Stomach (tissue), 9 donors: ENCODE results near the gene IREB2. TPM values are rescaled to one million over a fixed set of nuclear protein-coding genes. Genes with fewer than 3 reads are reported as not detected.
"Not testable (repeated sequence)": the region's sequence is repeated elsewhere in the genome, so short reads cannot be mapped to it uniquely, and the experiment has no call there.

Source experiments
- DNase-seq, 2 donors: peaks; one replicate each; pipeline versions ENCODE4 v3.0.0 to v3.0.0-alpha.2; 2013 to 2019
- H3K27ac ChIP-seq, 5 donors: fragments of 200-600 bp in 4 of 5; sonication (generic) in 4 of 5; one replicate each; pipeline ENCODE4 v1.5.1; 2013 to 2019; ENCODE audit warnings: mild to moderate bottlenecking in 1 of 5, moderate library complexity in 1 of 5
- H3K27me3 ChIP-seq, 3 donors: fragments of 200-600 bp; sonication (generic); one replicate each; pipeline ENCODE4 v1.5.1; 2017 to 2019; ENCODE audit warnings: mixed run types in 1 of 3
- H3K36me3 ChIP-seq, 4 donors: fragments of 200-600 bp; sonication (generic); 1 replicate in 3 of 4; 2 replicates in 1 of 4; pipeline ENCODE4 v1.5.1; 2016 to 2019
- H3K4me1 ChIP-seq, 4 donors: fragments of 200-600 bp; sonication (generic); one replicate each; pipeline ENCODE4 v1.5.1; 2016 to 2019
- H3K4me3 ChIP-seq, 4 donors: fragments of 200-600 bp; sonication (generic) in 3 of 4; one replicate each; pipeline ENCODE4 v1.5.1; 2016 to 2019; ENCODE audit warnings: mild to moderate bottlenecking in 1 of 4
- H3K9me3 ChIP-seq, 4 donors: fragments of 200-600 bp; sonication (generic); one replicate each; pipeline ENCODE4 v1.5.1; 2016 to 2019
- CTCF ChIP-seq, 7 experiments: fragments of 450-650 bp in 4 of 7; fragments of 200-600 bp in 3 of 7; sonication (generic) in 3 of 7; IDR thresholded peaks; one replicate each; pipeline ENCODE4 v1.5.1; 2016 to 2019; ENCODE audit warnings: antibody characterized with exemption in 7 of 7, control low read depth in 2 of 7, mild to moderate bottlenecking in 1 of 7
- EP300 ChIP-seq: sonication (generic); formaldehyde crosslinking; IDR thresholded peaks from one replicate; pipeline ENCODE4 v1.6.1; 2017; ENCODE audit warnings: antibody characterized with exemption
- POLR2A ChIP-seq, 4 donors: fragments of 450-650 bp; IDR thresholded peaks; one replicate each; pipeline ENCODE4 v1.6.1; 2016; ENCODE audit warnings: antibody characterized with exemption in 4 of 4, control low read depth in 2 of 4, mild to moderate bottlenecking in 1 of 4, moderate library complexity in 1 of 4
- POLR2AphosphoS5 ChIP-seq, 3 donors: sonication (generic); formaldehyde crosslinking; IDR thresholded peaks; one replicate each; pipeline ENCODE4 v1.6.1; 2016; ENCODE audit warnings: antibody characterized with exemption in 3 of 3
- WGBS, 5 donors: extraction: QIAGEN DNeasy Blood & Tissue Kit in 3 of 5; methylation state at CpG; one replicate each; pipeline versions ENCODE4 v1.1.5 to v1.1.7; 2013 to 2018; 5-methylcytosine and 5-hydroxymethylcytosine counted together
- intact Hi-C: fragments of 100-400 bp; cut with DNase I; formaldehyde crosslinking; loops from one replicate; pipeline ENCODE4 v1.15.1; 2023; ENCODE audit warnings: low total_unique reads
- polyA plus RNA-seq, 3 donors: library from polyadenylated mRNA; stranded (reverse); fragments of 200-250 nt; gene quantifications; one replicate each; pipeline ENCODE4 v1.2.3, GENCODE V29; 2013
- total RNA-seq, 5 donors: library from RNA; depleted of rRNA; stranded (reverse); fragments of >200 nt; gene quantifications; one replicate each; pipeline versions ENCODE4 v1.1.0 to v1.2.3, GENCODE V29; 2014 to 2016
- donor health status: healthy with polysubstance abuse.
- donor health status: Bipolar disorder and iron deficiency.
- donor health status: healthy.

IREB2 gene
- total and polyA plus RNA-seq, 8 donors: 7.0 to 248 (median 67.5) TPM

- Histone ChIP-seq H3K27ac (peak within 1 kb of the TSS; percentile 73 to 80 (median 75)), H3K36me3 (peaks cover 0 to under 1% (median 0%) of the 10 kb centered on the region in 4 donors), H3K4me3 (peak within 1 kb of the TSS; percentile 73 to 85 (median 77)), H3K9me3 (no peaks in the 10 kb centered on the region), H3K4me1 (peaks cover 5 to 19% (median 13%) of the 10 kb centered on the region in 4 donors), H3K27me3 (peaks cover 0 to 3% (median 0%) of the 10 kb centered on the region in 3 donors)
- WGBS, 5 donors: 1 to 2% (median 1%) methylated on average over 37 to 63 of the region's 63 CpGs
- TF ChIP-seq EP300: no peak
- TF ChIP-seq CTCF (IDR thresholded peaks at IDR 0.05): peak in 1 of 7 experiments; percentile 20
- peak in 2 of 3 donors; percentile 50 to 59 for TF ChIP-seq POLR2AphosphoS5 (IDR thresholded peaks at IDR 0.05)
- TF ChIP-seq POLR2A (IDR thresholded peaks at IDR 0.05): no peak
- intact Hi-C loops: no loop called here
- peak; percentile 93 to 98 for DNase-seq
Measured at GRCh38 chr15:78506971-78507830, 69.2 kb downstream of the IREB2 start, which contains the start of gene HYKK. Gene HYKK (plus strand): TSS chr15:78507577. CDS start chr15:78513089, 5,512 bp downstream.

DNA sequence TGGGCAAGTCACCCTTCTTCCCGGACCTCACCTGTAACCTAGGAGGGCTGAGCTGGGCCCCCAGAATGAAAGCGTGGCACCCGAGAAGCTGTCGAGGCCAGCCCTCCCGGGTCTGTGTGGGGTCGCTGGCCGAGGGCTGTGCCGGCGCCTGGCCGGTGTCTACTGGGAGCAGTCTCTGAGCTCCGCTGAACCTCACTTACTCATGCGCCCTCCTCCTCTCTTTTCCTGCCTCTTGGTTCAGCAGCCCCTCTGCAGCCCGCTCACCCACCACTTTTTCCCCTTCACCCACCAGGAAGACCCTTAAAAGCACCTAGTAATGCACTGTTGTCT, 69.8 kb downstream of the IREB2 start:
- peak overlapping the region; percentile 73 to 80 (median 75) for H3K27ac ChIP-seq
- no peaks in the 10 kb centered on the region for H3K9me3 ChIP-seq
- peak overlapping the region; percentile 73 to 85 (median 77) for H3K4me3 ChIP-seq
- intact Hi-C loops: no loop called here
- 1 to 3% (median 1%) methylated on average over 7 to 13 of the region's 13 CpGs for WGBS, 5 donors
- no peak for TF ChIP-seq EP300
- TF ChIP-seq POLR2A (IDR thresholded peaks at IDR 0.05): no peak
- no peak for TF ChIP-seq CTCF (IDR thresholded peaks at IDR 0.05)
- no peak for TF ChIP-seq POLR2AphosphoS5 (IDR thresholded peaks at IDR 0.05)
- no peaks in the 10 kb centered on the region for H3K36me3 ChIP-seq
- no peak for DNase-seq
- peaks cover 5 to 19% (median 13%) of the 10 kb centered on the region in 4 donors for H3K4me1 ChIP-seq
- peaks cover 0 to 3% (median 0%) of the 10 kb centered on the region in 3 donors for H3K27me3 ChIP-seq

DNA sequence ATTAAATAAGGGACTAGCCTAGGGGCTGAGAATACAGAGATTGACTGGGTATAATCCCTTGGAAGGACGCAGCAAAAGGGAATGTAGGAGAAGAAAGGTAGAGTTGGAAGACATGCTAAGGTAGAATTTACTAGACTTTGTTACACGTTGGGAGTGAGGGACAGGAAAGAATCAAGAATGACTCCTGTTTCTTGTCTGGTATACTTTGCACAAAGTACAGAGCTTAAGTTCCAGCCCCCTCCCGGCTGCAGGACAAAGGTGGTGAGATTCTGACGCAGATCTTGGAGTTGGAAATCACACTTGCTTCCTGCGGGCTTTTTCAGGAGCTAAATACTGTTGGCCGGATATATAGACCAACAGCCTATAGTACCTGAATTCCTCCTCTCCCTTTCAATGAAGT, 70.3 kb downstream of the IREB2 start:
- 19 to 35% (median 24%) methylated on average over 6 of the region's 6 CpGs for WGBS, 5 donors
- peak in 1 of 2 donors; percentile 18 for DNase-seq
- H3K4me1 ChIP-seq: peaks cover 5 to 19% (median 13%) of the 10 kb centered on the region in 4 donors
- TF ChIP-seq POLR2AphosphoS5 (IDR thresholded peaks at IDR 0.05): no peak
- no peak for TF ChIP-seq CTCF (IDR thresholded peaks at IDR 0.05)
- TF ChIP-seq POLR2A (IDR thresholded peaks at IDR 0.05): no peak
- no peak for TF ChIP-seq EP300
- peak overlapping the region in 2 of 5 donors; percentile 75 to 80 for H3K27ac ChIP-seq
- H3K36me3 ChIP-seq: no peaks in the 10 kb centered on the region
- peaks cover 0 to 3% (median 0%) of the 10 kb centered on the region in 3 donors for H3K27me3 ChIP-seq
- H3K9me3 ChIP-seq: no peaks in the 10 kb centered on the region
- peak overlapping the region; percentile 73 to 85 (median 77) for H3K4me3 ChIP-seq
- intact Hi-C loops: no loop called here

GRCh38 chr15:78509726-78510312, 71.8 kb downstream of the IREB2 start:
- Histone ChIP-seq H3K4me3 (no peak overlapping the region), H3K36me3 (peaks cover 0 to 5% (median 2%) of the 10 kb centered on the region in 4 donors), H3K4me1 (peaks cover 5 to 19% (median 13%) of the 10 kb centered on the region in 4 donors), H3K27me3 (peaks cover 0 to 3% (median 0%) of the 10 kb centered on the region in 3 donors), H3K27ac (no peak overlapping the region), H3K9me3 (no peaks in the 10 kb centered on the region)
- DNase-seq: peak in 1 of 2 donors; percentile 7
- intact Hi-C loops: no loop called here
- 52 to 72% (median 65%) methylated on average over 6 of the region's 6 CpGs for WGBS, 5 donors
- TF ChIP-seq EP300: no peak
- no peak for TF ChIP-seq POLR2AphosphoS5 (IDR thresholded peaks at IDR 0.05)
- TF ChIP-seq CTCF (IDR thresholded peaks at IDR 0.05): no peak
- TF ChIP-seq POLR2A (IDR thresholded peaks at IDR 0.05): no peak

GRCh38 chr15:78520035-78520434, 82.0 kb downstream of the IREB2 start:
- H3K27ac ChIP-seq, DNase-seq, H3K27me3 ChIP-seq, H3K4me3 ChIP-seq, intact Hi-C loops, H3K4me1 ChIP-seq, H3K9me3 ChIP-seq: not testable (repeated sequence)
- H3K36me3 ChIP-seq: peaks cover 6 to 44% (median 28%) of the 10 kb centered on the region in 4 donors
- 87 to 100% (median 94%) methylated on average over 2 of the region's 3 CpGs for WGBS, 5 donors
